Progenitor cell of endocrine pancreas (in vitro differentiated cells): ENCODE measurements around the gene MOCS3. TPM values are rescaled to one million over a fixed set of nuclear protein-coding genes. Genes with fewer than 3 reads are reported as not detected.
"Not testable (repeated sequence)": the region's sequence is repeated elsewhere in the genome, so short reads cannot be mapped to it uniquely, and the experiment has no call there.

Experiments used
- DNase-seq: peaks from one replicate; pipeline ENCODE4 v3.0.0; 2021; ENCODE audit warnings: low spot score; ENCODE audit not compliant: unreplicated experiment
- H3K27ac Mint-ChIP-seq: 2 replicates; pipeline ENCODE4 v1.8.0; 2021; ENCODE audit warnings: mild to moderate bottlenecking, moderate library complexity, mixed read lengths
- H3K27me3 Mint-ChIP-seq: 2 replicates; pipeline ENCODE4 v1.8.0; 2021; ENCODE audit warnings: mixed read lengths
- H3K36me3 Mint-ChIP-seq: 2 replicates; pipeline ENCODE4 v1.8.0; 2022; ENCODE audit warnings: mixed read lengths; ENCODE audit not compliant: insufficient read depth
- H3K4me1 Mint-ChIP-seq: 2 replicates; pipeline ENCODE4 v1.8.0; 2021; ENCODE audit warnings: low read depth, mixed read lengths
- H3K4me3 Mint-ChIP-seq: 2 replicates; pipeline ENCODE4 v1.8.0; 2021; ENCODE audit warnings: low read depth, mild to moderate bottlenecking, moderate library complexity, mixed read lengths
- H3K9me3 Mint-ChIP-seq: 2 replicates; pipeline ENCODE4 v1.8.0; 2021; ENCODE audit warnings: low read depth, mixed read lengths
- CTCF ChIP-seq: fragments of 200-600 bp; sonication (generic); IDR thresholded peaks from one replicate; pipeline ENCODE4 v1.5.0; 2021; ENCODE audit warnings: antibody characterized with exemption, mild to moderate bottlenecking; ENCODE audit not compliant: unreplicated experiment
- total RNA-seq: library from RNA; stranded (reverse); gene quantifications from 2 replicates; pipeline ENCODE4 v1.2.1, GENCODE V29; 2021

Gene MOCS3
- total RNA-seq, 1 donor from 2014 or later: 5.8 TPM

- H3K36me3 Mint-ChIP-seq: no peaks in the 10 kb centered on the region
Observed at GRCh38 chr20:50977066-50978021, 18.7 kb downstream of the MOCS3 start.

DNA sequence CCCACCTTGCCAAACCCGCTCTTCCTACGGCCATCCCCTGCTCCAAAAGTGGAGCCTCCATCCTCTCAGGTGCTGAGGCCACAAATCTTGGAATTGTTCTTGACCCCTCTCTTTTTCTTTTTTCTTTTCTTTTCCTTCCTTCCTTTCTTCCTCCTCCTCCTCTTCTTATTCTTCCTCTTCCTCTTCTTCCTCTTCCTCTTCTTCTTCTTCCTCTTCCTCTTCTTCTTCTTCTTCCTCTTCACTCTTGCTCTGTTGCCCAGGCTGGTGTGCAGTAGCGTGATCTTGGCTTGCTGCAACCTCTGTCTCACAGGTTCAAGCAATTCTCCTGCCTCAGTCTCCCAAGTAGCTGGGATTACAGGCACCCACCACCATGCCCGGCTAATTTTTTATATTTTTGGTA lies 19.9 kb downstream of the MOCS3 start:
- DNase-seq, H3K9me3 Mint-ChIP-seq, H3K4me3 Mint-ChIP-seq, H3K4me1 Mint-ChIP-seq, H3K27ac Mint-ChIP-seq, H3K36me3 Mint-ChIP-seq: not testable (repeated sequence)
- peaks cover 25% of the 10 kb centered on the region for H3K27me3 Mint-ChIP-seq

More at GRCh38 chr20:50977066-50978021, 18.7 kb downstream of the MOCS3 start:
- Mint-ChIP-seq H3K9me3 (peaks cover 3% of the 10 kb centered on the region), H3K4me1 (peaks cover 9% of the 10 kb centered on the region), H3K27me3 (peaks cover 25% of the 10 kb centered on the region), H3K4me3 (no peak overlapping the region), H3K27ac (peak overlapping the region; percentile 57)
- no peak for TF ChIP-seq CTCF
- no peak for DNase-seq

DNA sequence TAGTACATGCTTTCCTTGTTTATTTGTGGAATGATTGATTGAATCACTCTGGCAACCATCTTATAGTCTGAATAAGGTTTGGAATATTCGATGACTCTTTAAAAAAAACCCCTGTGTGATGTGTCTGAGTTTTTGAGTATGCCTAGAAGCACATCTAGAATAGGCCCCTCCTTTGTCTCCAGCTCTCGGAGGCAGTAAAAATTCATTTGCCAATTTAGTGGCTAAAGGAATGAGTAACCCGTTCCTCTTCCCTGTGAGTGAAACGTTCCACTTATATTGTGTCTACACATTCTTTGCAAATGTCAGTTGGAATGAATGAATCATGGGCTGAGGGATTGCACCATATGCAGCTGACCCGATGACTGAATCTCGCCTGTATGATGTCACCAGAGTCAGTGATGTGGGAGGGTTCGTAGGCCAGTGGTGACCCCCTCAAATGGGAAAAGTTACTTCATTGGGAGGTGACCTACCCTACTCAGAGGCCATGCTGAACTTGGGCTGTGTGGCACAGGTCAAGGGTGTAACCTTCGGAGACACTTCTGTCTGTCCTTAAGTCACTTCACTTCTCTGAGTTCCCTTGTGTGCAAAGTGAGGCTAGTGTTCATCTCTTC lies 21.6 kb downstream of the MOCS3 start:
- H3K9me3 Mint-ChIP-seq: no peaks in the 10 kb centered on the region
- no peak overlapping the region for H3K4me3 Mint-ChIP-seq
- peaks cover 22% of the 10 kb centered on the region for H3K27me3 Mint-ChIP-seq
- no peak for TF ChIP-seq CTCF
- H3K4me1 Mint-ChIP-seq: peaks cover 9% of the 10 kb centered on the region
- no peaks in the 10 kb centered on the region for H3K36me3 Mint-ChIP-seq
- H3K27ac Mint-ChIP-seq: no peak overlapping the region
- no peak for DNase-seq

DNA sequence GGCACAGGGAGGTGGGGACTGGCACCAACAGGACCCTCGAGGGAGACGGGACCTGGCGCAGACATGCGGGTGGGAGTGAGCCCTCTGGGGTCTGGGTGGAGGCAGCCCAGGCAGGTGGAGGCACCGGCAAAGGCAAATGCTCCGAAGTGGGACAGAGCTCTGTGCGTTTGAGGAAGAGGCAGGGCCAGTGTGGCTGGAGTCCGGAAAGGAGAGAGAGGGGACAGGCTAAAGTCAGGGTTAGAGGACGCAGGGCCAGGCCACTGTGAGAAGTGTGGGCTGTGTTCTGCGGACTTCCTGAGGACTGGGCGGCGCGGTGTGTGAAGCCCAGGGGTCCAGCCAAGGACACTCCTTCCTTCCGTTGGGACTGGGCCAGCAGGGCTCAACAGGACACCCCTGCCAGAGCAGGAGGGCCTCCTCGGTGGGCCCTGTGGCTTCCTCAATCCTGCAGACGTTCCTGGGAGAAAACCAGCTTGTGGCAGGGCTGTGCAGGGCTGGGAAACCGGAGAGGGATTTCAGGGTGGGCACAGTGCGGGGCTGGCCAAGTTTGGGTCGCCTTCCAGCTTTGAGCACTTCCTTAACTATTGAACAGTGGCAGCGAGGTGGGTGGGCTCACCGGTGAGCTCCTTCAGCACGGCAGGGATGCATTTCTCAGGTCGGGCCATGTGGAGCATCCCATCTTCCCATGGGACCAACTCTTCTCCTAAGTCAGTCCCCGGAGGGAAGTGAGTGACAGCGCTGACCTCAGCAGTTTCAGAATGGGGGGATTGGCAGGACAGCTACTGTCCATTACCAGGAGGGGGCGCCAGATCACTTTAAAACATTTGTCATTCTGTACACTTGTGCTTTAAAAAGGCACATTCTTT lies 22.5 kb downstream of the MOCS3 start:
- peaks cover 9% of the 10 kb centered on the region for H3K4me1 Mint-ChIP-seq
- no peak overlapping the region for H3K4me3 Mint-ChIP-seq
- DNase-seq: peak; percentile 54
- H3K27ac Mint-ChIP-seq: peak overlapping the region; percentile 37
- H3K27me3 Mint-ChIP-seq: peaks cover 19% of the 10 kb centered on the region
- TF ChIP-seq CTCF: peak; percentile 88
- H3K36me3 Mint-ChIP-seq: no peaks in the 10 kb centered on the region
- H3K9me3 Mint-ChIP-seq: no peaks in the 10 kb centered on the region

GRCh38 chr20:50981714-50982048 lies 23.1 kb downstream of the MOCS3 start:
- Mint-ChIP-seq H3K9me3 (no peaks in the 10 kb centered on the region), H3K4me1 (peaks cover 9% of the 10 kb centered on the region), H3K27ac (peak overlapping the region; percentile 37), H3K4me3 (no peak overlapping the region), H3K36me3 (no peaks in the 10 kb centered on the region), H3K27me3 (peaks cover 24% of the 10 kb centered on the region)
- TF ChIP-seq CTCF: no peak
- DNase-seq: no peak
